ENCODE measurements around the gene HES1.
"Not testable (repeated sequence)": the region's sequence is repeated elsewhere in the genome, so short reads cannot be mapped to it uniquely, and the experiment has no call there.

Gene HES1

DNA sequence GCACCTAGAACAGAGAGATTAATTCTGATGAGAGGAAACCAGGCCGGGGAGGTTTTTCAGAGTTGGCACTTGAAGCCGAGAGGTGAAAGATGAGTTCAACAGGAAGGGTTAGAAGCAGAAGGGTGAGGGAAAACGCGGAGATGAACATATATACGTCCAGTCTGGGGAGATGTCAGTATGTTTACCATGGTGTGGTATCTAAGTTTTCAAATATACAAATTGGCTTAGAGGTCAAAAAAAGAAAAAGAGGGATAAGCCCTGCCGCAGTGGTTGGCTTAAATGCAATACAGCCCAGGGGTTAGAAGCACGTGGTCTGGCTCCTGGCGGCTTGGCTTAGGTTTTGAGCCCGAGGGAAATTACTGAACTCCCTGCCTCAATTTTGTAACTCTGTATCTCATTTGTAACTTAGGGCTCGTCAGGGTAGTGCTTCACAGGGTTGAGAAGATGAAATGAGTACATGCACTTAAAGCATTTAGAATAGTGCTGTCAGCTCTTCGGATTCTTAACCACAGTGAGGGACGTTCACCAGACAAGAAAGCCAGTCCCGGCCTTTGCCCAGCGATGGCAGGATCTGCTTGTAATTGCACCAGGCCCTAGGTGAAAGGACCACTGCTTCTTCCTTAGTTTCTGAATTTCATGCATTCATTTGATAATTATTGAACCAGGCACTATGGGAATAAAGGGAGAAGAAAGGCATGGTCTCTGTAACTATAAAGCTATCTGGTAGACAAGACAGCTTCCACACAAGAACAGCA is 6.4 kb downstream of the HES1 start:
- peak; percentile 16 for DNase-seq

DNA sequence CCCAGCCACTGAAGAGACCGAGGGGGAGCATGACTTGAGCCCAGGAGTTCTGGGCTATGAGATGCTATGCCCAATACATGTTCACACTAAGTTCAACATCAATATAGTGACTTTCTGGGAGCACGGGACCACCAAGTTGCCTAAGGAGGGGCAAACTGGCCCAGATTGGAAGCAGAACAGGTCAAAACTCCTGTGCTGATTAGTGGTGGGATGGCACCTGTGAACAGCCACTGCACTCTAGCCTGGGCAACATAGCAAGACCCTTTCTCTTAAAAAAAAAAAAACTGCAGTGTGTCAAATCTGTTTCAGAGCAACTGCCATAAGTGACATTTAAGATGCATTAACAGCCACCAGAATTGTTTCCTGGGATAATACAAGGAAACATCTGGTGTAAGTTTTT is 9.8 kb downstream of the HES1 start:
- no peak for DNase-seq

DNA sequence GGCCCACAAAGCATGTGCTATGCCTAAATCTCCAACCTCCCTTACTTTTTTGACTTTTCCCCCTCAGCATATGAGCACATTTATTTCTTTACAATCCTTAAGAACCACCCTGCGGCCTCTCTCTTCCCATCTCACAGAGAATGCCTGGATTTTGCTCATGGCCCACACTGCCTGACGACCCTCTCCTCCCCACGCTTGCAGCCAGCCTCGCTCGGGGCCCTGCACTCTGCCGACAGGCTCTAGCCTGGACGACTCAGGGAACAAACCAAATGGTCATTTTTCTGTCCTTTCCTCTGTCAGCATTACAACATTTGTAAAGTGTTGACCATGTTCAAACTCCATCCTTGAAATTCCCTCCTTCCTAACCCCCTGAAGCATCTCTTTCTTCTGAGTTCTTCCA is 11.7 kb downstream of the HES1 start:
- no peak for DNase-seq

DNA sequence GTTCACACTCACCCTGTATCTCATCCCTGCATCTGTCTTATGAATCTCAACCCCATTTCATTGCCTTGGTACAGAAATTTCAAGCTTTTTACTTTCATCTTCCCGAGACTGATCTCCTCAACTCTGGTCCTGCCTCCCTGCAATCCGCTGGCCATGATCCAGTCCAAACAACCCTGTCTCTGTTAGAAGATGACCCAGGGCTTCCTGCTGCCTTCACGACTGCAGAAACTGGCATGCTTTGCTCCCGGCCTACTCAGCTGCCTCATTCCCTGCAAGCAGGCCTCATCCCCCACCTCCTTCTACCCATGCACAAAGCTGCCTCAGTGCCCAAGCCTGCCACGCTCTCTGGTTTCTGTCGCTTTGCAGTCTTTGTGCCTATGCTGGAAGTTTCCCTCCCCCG is 12.4 kb downstream of the HES1 start:
- DNase-seq, result no peak

DNA sequence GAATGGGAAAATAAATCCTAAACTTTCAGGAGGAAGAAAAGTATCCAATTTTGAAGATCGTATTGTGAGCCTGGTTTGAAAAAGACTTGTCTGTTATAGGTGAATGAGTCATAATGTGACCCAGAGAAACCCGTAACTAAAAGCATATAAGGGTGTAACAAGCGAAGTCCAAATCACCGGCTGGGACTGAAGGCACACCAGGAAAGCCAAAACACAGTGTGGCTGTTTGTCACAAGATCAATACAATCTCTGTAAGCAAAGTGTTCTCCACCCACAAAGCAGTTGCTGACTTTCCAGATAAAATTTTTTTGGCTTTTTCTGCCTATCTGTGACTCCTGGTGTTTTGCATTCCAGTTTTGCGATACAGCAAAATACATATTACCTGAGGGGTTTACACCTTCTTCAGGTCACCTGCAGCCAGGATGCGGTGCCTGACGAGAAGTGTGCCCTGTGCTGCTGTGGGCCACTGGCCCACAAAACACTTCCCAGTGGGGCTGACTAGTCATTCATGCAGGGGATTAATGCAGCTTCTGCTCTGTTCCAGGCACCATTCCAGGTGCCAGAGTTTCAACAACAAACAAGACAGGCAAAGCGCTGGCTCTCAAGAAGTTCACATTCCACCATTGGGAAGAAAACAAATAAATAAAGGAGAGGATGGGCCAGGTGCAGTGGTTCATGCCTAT is 14.4 kb downstream of the HES1 start:
- DNase-seq, result no peak

DNA sequence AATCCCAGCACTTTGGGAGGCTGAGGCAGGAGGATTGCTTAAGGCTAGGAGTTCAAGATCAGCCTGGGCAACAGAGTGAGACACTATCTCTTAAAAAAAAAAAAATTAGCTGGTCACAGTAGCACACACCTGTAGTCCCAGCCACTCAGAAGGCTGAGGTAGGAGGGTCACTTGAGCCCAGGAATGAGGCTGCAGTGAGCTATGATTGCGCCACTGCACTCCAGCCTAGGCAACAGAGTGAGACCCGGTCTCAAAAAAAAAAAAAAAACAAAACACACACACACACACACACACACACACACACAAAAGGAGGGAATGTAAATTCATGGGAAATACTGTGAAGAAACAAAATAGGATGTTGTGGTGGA is 15.0 kb downstream of the HES1 start:
- DNase-seq, result not testable (repeated sequence)

DNA sequence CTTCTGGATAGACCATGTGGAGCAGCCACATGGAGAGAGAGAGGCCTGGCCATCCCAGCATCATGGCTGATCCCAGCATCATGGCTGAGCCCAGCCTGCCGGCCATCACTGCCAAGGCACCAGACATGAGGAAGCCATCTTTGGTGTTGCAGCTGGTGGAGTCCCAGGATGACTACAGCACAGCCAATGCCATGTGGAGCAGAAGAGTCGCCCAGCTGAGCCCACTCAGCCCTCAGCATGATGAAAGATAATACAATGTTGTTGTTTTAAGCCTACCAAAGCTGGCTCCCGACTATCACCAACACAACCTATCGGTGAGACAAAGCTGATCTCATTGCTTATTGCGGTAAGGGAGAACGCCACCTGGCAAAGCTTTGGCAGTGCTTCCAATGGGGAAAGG is 18.4 kb downstream of the HES1 start:
- no peak for DNase-seq

DNA sequence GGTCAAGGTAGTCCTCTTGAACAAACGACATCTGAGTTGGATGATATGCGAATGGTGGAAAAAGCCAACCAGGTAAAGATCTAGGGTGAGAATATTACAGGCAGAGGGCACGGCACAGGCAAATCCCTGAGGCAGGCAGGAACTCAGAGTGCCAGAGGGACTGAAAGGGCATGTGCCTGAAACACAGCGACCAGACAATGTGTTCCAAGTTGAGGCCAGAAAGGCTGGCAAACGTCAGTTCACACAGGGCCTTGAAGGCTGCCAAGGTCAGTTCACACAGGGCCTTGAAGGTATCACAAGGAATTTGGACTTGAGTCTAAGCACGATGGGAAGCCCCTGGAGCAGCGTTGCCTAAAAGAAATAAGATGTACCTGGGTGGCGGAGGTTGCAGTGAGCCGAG is 20.1 kb downstream of the HES1 start:
- no peak for DNase-seq

DNA sequence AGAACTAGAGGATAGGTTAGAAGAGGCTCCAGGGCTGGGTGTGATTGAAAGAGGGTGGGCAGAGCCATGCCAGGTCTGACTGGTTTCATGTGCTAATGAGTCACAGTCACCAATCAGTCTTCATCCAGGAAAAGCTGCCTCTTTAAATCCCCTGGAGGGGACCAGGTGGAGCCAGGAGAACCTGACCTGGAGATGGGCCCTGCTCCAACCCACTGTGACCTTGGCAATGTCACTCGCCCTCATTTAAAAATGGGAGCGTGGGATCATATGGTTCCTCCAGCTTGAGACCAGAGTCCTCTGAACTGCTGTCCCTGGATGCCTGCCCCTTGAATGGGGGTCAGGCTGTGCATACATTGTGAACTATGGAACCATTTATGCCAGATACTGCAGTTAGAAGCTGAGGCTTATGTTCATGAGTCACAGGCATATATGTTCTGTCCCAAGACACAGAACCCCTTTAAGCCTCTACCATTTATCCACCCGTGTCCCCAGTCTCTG is 23.0 kb downstream of the HES1 start:
- no peak for DNase-seq

DNA sequence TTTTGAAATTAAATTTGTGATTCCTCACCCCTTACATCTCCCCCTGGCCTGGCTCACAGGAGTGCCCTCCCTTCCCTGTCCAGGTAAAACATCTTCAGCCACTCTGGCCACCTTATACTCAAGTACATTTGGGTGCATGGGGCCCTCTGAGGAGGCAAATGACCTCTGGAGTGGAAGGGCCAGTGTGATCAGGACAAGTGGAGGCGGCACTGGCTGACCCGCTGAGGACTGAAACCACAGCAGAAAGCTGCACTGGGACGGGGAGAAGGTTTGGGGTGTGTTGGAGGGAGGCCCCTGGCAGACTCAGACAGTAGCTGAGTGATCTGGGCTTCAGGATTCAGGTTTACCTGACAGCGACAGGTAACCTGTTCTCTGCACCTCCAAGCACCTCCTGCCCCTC is 24.2 kb downstream of the HES1 start:
- no peak for DNase-seq

DNA sequence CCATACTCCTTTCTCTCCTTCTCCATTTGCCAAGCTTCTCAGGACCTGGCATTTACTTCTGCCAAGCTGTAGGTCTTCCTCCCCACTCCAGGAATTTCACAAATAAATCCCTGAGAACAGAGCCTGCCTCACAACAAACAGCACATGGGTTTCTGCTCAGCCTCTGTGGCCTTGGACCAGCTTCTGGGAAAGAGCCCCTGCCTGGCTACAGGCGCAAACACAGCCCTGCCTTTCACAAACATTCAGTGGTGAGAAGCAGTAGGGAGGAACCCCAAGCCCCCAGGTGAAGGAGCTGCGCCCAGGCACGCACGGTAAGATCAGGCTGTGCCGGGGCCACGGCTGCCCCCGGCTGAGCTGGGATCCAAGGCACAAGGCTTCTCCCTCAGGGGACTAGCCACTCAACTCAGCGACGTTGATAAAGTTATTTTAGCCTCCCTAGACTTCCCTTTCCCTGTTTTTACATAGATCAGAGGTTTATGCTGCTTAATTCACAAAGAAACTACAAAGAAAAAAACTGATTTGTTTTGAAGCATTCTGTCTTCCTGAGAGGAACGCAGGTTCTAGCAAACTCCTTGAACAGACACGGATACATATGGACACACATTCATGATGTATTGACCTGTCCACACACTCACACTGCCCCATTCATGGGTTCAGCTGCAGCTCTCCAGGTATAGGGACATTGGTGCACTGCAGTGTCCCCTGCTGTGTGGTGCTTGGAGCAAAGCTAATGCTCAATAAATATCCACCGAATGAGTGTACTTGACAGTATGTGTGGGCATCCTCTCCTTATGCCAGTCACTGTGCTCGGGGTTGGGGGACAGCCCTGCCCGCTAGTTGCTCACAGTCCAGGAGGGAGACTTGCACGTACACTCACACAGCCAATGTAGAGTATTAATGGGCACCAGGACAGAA is 25.4 kb downstream of the HES1 start:
- DNase-seq, result no peak

DNA sequence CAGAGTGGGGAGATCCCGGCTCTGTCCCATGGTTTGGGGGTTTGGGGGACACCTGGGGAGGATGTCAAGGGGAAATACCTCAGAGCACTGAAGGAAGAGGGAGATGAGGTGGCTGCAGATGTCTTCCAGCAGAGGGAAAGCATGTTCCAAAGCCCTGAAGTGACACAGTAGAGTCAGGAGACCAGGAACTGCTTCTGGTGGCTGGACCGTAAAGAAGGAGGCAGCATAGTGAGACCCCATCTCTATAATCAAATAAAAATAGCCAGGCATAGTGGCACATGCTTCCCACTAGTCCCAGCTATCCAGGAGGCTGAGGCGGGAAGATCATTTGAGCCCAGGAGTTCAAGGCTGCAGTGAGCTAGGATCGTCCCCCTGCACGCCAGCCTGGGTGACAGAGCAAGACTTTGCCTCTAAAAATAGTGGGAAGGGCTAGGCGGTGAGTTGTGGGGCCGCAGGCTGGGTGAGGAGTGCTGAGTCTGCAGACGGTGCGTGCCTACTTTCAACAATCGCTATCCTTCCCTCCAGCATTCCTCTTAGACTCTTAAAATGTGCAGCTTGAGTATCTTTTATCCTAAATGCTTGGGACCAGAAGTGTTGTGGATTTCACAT is 26.2 kb downstream of the HES1 start:
- no peak for DNase-seq

DNA sequence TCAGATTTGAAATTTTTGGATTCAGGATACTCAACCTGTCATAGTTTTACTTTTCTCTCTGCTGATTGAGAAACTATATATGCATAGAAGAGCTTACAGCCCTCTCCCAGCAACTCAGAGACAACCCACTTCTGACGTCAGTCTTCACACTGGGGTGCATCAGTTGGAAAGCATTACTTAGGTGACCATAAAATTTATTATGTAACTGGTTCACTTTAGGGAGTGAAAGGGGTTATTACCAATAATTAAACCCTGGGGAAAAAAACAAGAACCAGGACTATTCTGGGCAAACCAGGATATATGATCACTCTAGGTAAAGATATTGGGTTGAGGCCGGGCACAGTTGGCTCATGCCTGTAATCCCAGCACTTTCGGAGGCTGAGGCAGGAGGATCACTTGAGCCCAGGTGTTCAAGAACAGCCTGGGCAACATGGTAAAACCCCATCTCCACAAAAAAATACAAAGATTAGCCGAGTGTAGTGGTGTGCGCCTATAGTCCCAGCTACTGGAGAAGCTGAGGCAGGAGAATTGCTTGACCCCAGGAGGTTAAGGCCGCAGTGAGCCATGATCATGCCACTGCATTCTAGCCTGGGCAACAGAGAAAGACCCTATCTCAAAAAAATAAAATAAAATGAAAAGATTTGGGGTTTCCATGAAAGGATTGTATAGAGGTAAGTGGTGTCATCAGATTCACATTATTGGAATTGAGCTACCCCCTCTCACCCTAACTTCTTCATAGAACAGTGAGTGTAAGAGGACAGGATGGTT is 27.1 kb downstream of the HES1 start:
- no peak for DNase-seq

DNA sequence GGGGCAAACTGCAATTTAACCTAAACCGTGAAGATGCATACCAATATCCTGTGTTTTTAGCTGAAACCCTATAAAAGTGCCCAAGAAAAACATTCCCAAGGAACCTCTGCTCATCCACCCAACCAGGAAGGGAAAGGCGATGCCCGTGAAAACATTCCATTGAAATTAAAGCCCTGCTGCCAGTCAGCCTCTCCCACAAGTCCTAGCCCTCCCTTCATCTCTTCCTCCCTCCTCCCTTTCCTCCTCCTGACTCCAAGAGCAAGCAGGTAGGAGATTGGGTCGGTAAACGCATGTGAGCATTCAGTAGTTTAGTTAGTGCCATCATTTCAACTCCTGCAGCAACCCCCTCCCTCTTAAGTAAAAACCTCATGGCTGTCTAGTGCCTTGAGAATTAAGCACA is 27.7 kb downstream of the HES1 start:
- DNase-seq, result no peak

DNA sequence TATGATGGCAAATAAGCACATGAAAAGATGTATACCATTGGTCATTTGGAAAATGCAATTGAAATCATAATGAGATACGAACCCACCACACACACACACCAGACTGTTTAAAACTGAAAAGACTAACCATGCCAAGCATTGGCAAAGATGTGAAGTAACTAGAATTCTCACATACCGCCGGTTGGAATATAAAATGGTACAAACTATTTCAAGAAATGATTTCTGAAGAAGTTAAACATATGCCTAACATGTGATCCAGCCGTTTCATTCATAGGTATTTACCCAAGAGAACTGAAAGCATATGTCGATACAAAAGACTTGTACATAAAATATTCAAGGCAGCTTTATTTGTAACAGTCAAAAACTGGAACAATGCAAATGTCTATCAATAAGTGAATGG is 28.9 kb downstream of the HES1 start:
- no peak for DNase-seq

DNA sequence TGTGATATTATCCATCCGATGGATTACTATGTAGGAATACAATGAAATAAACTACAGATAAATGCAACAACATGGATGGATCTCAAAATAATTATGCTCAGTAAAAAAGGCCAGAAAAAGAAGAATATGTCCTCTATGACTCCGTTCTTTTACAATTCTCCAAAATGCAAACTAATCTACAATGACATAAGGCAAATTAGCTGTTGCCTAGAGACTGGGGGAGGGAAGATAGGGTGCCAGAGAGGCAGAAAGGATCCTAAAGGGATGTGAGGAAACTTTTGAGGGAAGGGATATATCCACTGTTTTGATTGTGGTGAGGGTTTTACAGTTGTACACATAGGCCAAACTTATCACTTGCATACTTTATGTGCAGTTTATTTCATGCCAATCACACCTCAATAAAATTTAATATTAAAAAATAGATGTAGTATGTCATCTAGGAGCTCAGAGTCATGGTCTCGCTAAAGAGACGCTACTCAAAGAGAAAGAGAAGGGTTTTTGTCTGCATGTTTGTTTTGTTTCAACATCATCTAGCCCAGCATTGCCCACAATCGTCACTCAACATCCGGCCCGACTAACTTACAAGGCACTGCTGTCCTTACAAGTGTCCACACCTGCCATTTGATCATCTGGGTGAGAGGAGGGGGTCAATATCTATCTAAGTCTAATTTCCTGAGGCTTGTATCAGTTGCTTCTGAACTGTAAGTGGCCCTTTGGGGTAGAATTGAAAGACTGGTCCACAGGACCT is 29.5 kb downstream of the HES1 start:
- DNase-seq, result peak; percentile 37

DNA sequence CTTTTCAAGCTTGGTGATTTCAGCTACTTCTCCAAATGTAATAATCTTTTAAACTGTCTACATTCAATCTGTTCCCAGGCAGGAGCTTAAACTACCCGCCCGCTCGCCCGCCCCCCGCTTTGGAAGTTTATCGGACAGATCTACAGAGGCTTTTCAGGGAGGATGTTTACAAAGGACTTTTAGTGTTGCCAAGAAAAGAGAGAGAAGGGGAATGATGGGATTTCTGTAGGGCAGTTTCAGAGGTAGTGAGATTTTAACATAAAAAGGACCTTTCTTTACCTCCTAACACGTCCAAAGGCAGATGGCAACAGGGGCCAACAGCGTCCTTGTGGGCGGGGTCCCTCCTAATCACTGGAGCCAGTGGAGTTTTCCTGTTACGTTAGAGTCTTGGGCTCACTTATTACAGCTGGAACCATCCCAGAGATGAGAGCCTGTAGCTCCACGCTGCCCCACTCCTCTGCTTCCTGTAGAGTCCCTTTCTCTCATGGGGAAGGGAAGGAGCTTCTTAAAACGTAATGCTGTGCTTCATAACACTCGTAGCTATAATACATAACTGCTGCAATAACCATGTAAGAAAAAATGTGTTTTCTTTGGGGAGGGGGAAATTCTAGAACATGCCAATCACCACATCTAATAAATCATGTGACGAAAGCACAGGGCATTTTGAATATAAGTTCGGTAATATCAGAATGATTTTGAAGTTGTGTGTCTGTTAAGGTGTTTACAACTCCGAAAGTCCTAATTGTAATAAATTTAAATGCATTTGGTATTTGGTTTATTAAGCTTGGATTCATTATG is 30.9 kb downstream of the HES1 start:
- DNase-seq, result no peak

DNA sequence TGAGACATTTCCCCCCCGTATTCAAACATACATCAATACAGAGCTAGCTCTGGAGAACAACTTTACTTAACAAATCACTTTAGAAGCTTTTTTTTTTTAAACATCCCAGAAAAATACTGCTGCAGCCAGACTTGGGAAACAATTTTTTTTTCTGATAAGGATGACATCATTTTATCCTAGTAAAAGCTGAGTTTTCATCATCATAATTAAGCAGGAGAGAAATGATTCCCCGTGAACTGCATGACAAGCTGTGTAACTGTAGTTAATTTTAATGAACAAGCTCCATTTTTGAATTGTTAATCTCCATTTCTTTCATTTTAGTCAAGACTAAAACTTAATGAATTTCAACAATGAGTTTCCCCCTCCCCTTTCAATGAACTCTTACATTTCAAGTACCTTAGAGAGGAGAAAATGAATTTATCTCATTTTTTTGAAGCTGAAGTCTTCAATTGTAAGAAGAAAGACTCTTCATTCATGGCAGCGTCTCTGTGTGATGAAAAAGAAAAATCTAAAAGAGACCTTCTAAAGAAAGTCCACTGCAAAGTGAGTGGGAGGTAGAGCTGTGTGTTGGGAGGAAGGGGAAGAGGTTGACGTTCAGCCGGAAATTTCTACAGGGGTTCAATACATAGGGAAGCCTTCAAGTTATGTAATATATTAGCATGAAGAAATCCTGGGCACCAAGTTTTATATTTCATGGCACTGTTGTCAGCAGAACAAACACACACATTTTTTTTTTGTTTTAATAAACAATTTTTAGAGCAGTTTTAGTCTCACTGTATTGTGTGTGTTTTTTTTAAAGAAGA is 31.7 kb downstream of the HES1 start:
- DNase-seq, result peak; percentile 18

DNA sequence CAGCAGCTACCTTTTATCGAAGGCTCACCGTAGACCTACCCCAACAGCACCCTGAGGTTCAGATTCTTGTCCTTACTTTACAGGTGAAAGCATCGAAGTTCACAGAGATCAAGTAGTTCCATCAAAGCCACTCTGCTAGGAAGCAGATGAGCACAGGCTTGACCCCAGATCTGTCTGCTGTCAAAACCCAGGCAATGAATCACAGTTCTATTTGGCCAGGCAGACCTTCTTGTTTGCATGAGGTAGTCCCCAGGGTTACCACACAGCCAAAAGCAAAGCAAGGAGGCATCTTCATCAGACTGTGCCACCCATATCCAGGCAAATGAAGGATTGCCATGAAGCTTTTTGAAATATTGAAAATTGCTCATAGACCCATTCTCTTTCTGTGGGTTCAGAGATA is 33.0 kb downstream of the HES1 start:
- no peak for DNase-seq

DNA sequence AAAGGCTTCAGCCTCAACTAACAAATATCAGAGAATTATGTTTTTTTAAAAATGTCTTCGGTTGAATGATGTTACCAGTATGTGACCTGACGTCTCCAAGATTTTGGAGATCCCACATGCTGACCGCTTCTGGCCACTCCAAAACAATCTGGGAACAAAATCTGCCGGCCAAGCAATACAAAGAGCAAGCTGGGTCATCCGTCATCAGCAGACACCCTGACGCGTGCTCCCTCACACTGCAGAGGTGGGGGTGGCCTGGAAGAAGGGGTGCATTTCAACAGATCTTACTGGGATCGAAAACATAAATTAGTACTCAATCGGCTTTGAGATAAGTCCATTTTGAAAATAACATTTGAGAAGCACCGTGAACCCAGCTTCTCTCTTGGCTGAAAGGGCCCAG is 33.6 kb downstream of the HES1 start:
- DNase-seq, result no peak
